ENCODE measurements around the gene TMEM81.

The TMEM81 gene

GRCh38 chr1:205075642-205076155, 8.6 kb downstream of the TMEM81 start:
- no peak for DNase-seq

GRCh38 chr1:205074513-205074912, 9.7 kb downstream of the TMEM81 start:
- no peak for DNase-seq

- no peak for DNase-seq
These were observed 10.2 kb downstream of the TMEM81 start for GRCh38 chr1:205074084-205074483.

- no peak for DNase-seq
These were observed 10.7 kb downstream of the TMEM81 start for GRCh38 chr1:205073511-205073910.

- DNase-seq = no peak
These were observed 11.4 kb downstream of the TMEM81 start for GRCh38 chr1:205072881-205073280.

- DNase-seq = no peak
These were observed 12.0 kb downstream of the TMEM81 start for GRCh38 chr1:205072286-205072685.

GRCh38 chr1:205071801-205072200, 12.5 kb downstream of the TMEM81 start:
- DNase-seq = no peak

- DNase-seq = no peak
These were observed 13.2 kb downstream of the TMEM81 start for GRCh38 chr1:205071028-205071409.

- DNase-seq = no peak
These were observed 14.7 kb downstream of the TMEM81 start for GRCh38 chr1:205069371-205070125.

- DNase-seq = no peak
These were observed 15.7 kb downstream of the TMEM81 start for GRCh38 chr1:205068457-205069040.

- no peak for DNase-seq
These were observed 16.3 kb downstream of the TMEM81 start for GRCh38 chr1:205068001-205068400.

- DNase-seq = no peak
These were observed 17.2 kb downstream of the TMEM81 start for GRCh38 chr1:205067031-205067430.

GRCh38 chr1:205066141-205066818, 18.0 kb downstream of the TMEM81 start:
- DNase-seq = no peak

GRCh38 chr1:205065666-205066065, 18.6 kb downstream of the TMEM81 start:
- DNase-seq = no peak

GRCh38 chr1:205064741-205065316, 19.4 kb downstream of the TMEM81 start:
- no peak for DNase-seq

GRCh38 chr1:205064301-205064700, 20.0 kb downstream of the TMEM81 start:
- DNase-seq = no peak

- DNase-seq = no peak
These were observed 21.4 kb downstream of the TMEM81 start for GRCh38 chr1:205062895-205063294.

GRCh38 chr1:205062319-205062718, 21.9 kb downstream of the TMEM81 start:
- DNase-seq = no peak

GRCh38 chr1:205061665-205062069, 22.6 kb downstream of the TMEM81 start:
- peak; percentile 45 for DNase-seq

- no peak for DNase-seq
These were observed 23.0 kb downstream of the TMEM81 start for GRCh38 chr1:205061227-205061626.

GRCh38 chr1:205060746-205061145, 23.5 kb downstream of the TMEM81 start:
- DNase-seq = no peak

GRCh38 chr1:205059660-205060059, 24.6 kb downstream of the TMEM81 start:
- no peak for DNase-seq

- no peak for DNase-seq
These were observed 25.4 kb downstream of the TMEM81 start for GRCh38 chr1:205058853-205059252.

All from activated effector memory CD4-positive, alpha-beta T cell treated with Interleukin-2 at 50 U/mL for 16 hours (primary cell).